22Rv1 (cell line): Measurements from ENCODE around the gene CTNND2.

Experiments
- CTCF ChIP-seq: fragments of 450-650 bp; IDR thresholded peaks from 2 replicates; pipeline ENCODE4 v1.5.1; 2017; ENCODE audit warnings: mild to moderate bottlenecking
- ZFX ChIP-seq: fragments of 450-650 bp; IDR thresholded peaks from 2 replicates; pipeline ENCODE4 v1.6.1; 2017; ENCODE audit warnings: antibody characterized with exemption, borderline replicate concordance

GRCh38 chr5:11304641-11305040 lies 599.6 kb downstream of the CTNND2 start:
- TF ChIP-seq CTCF (no peak), ZFX (no peak)
